ENCODE results near the gene THAP4. TPM values are rescaled to one million over a fixed set of nuclear protein-coding genes. Genes with fewer than 3 reads are reported as not detected.

THAP4 gene
- total RNA-seq, 1 experiment from 2014 or later, result 88.6 TPM

DNA sequence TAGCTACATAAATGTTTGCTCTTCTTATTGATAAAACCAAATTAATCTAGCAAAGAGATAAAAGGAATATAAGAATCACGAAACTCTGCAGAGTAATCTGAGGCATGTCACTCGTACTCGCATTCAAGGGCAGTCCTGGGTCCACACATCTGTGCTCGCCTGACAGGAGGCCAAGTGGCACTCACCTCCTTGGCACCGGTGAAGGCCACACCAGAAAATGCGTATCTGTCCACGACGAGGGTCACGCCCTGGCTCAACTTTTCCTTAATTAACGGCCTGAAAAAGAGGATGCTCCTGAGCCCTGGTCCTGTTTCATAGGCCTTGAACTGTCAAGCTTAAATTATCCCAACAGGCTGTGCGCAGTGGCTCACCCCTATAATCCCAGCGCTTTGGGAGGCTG is 43.1 kb upstream of the THAP4 start:
- Mint-ChIP-seq H3K4me1 (no peaks in the 10 kb centered on the region), H3K4me3 (no peak overlapping the region), H3K36me3 (peaks cover 69% of the 10 kb centered on the region), H3K27me3 (ENCODE audit: low read depth) (no peaks in the 10 kb centered on the region), H3K27ac (no peak overlapping the region), H3K9me3 (no peaks in the 10 kb centered on the region)
- TF ChIP-seq, protein P1, sequence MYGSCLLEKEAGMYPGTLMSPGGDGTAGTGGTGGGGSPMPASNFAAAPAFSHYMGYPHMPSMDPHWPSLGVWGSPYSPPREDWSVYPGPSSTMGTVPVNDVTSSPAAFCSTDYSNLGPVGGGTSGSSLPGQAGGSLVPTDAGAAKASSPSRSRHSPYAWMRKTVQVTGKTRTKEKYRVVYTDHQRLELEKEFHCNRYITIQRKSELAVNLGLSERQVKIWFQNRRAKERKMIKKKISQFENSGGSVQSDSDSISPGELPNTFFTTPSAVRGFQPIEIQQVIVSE (CRISPR knock-in tag; IDR thresholded peaks at IDR 0.05; ENCODE audit: borderline replicate concordance), result no peak
- TF ChIP-seq TP53 (CRISPR knock-in tag; IDR thresholded peaks at IDR 0.05) (no peak), FOXK1 (CRISPR knock-in tag; IDR thresholded peaks at IDR 0.05) (no peak), FOXP1 (CRISPR knock-in tag; IDR thresholded peaks at IDR 0.05; ENCODE audit: borderline replicate concordance) (no peak), SOX15 (CRISPR knock-in tag; IDR thresholded peaks at IDR 0.05) (no peak), CBFB (CRISPR knock-in tag; IDR thresholded peaks at IDR 0.05; ENCODE audit: low read depth) (no peak), SP1 (CRISPR knock-in tag; conservative IDR thresholded peaks at IDR 0.05) (no peak), ETV6 (CRISPR knock-in tag; IDR thresholded peaks at IDR 0.05) (no peak), NFYB (CRISPR knock-in tag; conservative IDR thresholded peaks at IDR 0.05; ENCODE audit: low read depth) (no peak), CREM (CRISPR knock-in tag; IDR thresholded peaks at IDR 0.05) (no peak), ZNF121 (CRISPR knock-in tag; IDR thresholded peaks at IDR 0.05) (no peak), NR1H2 (CRISPR knock-in tag; IDR thresholded peaks at IDR 0.05) (no peak), FOXJ3 (CRISPR knock-in tag; IDR thresholded peaks at IDR 0.05; ENCODE audit: borderline replicate concordance) (no peak)
- TF ChIP-seq, protein P2, sequence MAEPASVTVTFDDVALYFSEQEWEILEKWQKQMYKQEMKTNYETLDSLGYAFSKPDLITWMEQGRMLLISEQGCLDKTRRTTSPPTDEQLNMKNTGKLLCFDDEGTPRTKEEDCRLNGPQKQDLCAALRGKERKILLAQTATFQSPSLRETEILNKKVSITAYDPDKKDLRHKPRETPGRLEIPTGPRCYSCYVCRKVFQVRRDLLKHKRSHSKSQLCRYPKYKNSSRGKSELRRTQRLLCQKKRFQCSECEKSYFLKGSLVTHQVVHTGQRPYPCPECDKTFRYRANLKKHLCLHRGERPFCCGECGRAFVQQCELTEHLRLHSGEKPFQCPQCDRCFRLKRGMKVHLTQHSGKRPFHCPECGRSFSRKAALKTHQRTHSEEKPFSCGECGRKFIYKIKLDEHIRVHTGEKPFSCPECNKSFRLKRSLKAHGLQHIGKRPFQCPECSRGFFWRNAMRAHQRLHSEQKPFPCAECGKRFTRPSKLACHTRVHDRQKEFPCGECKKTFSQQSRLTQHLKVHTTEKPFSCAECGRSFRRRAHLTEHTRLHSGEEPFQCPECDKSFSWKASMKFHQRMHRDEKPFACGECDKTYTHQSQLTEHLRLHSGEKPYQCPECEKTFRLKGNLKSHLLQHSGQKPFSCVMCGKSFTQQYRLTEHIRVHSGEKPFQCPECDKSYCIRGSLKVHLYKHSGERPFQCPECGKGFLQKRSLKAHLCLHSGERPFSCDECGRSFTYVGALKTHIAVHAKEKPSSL (CRISPR knock-in tag; conservative IDR thresholded peaks at IDR 0.05), result no peak
- TF ChIP-seq, protein P3, sequence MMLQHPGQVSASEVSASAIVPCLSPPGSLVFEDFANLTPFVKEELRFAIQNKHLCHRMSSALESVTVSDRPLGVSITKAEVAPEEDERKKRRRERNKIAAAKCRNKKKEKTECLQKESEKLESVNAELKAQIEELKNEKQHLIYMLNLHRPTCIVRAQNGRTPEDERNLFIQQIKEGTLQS (CRISPR knock-in tag; conservative IDR thresholded peaks at IDR 0.05), result no peak
- TF ChIP-seq, protein P4, sequence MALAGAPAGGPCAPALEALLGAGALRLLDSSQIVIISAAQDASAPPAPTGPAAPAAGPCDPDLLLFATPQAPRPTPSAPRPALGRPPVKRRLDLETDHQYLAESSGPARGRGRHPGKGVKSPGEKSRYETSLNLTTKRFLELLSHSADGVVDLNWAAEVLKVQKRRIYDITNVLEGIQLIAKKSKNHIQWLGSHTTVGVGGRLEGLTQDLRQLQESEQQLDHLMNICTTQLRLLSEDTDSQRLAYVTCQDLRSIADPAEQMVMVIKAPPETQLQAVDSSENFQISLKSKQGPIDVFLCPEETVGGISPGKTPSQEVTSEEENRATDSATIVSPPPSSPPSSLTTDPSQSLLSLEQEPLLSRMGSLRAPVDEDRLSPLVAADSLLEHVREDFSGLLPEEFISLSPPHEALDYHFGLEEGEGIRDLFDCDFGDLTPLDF (CRISPR knock-in tag; IDR thresholded peaks at IDR 0.05), result no peak
- TF ChIP-seq, protein P5, sequence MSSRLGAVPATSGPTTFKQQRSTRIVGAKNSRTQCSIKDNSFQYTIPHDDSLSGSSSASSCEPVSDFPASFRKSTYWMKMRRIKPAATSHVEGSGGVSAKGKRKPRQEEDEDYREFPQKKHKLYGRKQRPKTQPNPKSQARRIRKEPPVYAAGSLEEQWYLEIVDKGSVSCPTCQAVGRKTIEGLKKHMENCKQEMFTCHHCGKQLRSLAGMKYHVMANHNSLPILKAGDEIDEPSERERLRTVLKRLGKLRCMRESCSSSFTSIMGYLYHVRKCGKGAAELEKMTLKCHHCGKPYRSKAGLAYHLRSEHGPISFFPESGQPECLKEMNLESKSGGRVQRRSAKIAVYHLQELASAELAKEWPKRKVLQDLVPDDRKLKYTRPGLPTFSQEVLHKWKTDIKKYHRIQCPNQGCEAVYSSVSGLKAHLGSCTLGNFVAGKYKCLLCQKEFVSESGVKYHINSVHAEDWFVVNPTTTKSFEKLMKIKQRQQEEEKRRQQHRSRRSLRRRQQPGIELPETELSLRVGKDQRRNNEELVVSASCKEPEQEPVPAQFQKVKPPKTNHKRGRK (CRISPR knock-in tag; IDR thresholded peaks at IDR 0.05; ENCODE audit: borderline replicate concordance), result no peak
- ChIA-PET POLR2A (interaction anchor here (0.6 kb wide), 1 partner anchor 13 kb away, joined by 4 read pairs; no protein-coding TSS in a partner anchor), CTCF (no interaction called here)
- ATAC-seq, result no peak
- no peak for DNase-seq (ENCODE audit: low spot score)

DNA sequence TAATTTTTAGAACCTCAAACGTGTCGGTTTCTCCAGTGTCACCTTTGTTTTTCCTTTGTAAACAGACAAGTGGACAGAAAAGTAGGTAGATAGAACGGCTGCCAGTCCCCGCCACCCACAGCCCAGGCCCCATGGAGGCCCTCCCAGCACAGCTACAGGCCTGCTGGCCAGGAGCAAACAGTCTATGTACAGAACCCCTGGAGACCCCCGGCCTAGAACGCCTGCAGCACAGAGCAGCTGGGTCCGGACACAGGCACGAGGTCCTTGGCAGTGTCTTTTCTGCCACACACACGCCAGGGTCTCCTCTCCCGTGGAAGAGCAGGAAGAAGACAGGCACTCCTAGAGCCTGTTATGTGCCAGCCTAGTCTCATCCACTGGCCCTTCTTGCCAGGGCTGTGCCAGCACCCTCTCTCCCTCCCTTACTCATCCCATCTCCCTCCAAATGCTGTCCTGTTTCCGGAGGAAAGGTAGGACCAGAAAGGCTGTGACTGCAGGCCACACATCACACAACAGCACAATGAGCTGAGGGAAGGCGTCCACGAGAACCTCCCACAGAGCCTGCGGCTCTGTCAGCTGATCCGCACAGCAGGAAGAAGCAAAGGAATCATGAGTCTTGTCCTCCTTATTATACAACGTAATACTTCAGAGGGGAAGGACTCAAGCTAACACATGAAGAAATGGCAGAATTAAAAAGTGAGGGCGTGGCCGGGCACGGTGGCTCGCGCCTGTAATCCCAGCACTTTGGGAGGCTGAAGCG is 42.0 kb upstream of the THAP4 start:
- Mint-ChIP-seq H3K4me3 (no peak overlapping the region), H3K27ac (no peak overlapping the region), H3K36me3 (peaks cover 62% of the 10 kb centered on the region), H3K27me3 (ENCODE audit: low read depth) (no peaks in the 10 kb centered on the region), H3K9me3 (no peaks in the 10 kb centered on the region), H3K4me1 (no peaks in the 10 kb centered on the region)
- ChIA-PET CTCF (no interaction called here), POLR2A (no interaction called here)
- no peak for DNase-seq (ENCODE audit: low spot score)
- no peak for ATAC-seq
- no peak for TF ChIP-seq FOXP1 (CRISPR knock-in tag; IDR thresholded peaks at IDR 0.05; ENCODE audit: borderline replicate concordance)
- TF ChIP-seq NFATC4 (CRISPR knock-in tag; IDR thresholded peaks at IDR 0.05), result no peak
- TF ChIP-seq, protein P6, sequence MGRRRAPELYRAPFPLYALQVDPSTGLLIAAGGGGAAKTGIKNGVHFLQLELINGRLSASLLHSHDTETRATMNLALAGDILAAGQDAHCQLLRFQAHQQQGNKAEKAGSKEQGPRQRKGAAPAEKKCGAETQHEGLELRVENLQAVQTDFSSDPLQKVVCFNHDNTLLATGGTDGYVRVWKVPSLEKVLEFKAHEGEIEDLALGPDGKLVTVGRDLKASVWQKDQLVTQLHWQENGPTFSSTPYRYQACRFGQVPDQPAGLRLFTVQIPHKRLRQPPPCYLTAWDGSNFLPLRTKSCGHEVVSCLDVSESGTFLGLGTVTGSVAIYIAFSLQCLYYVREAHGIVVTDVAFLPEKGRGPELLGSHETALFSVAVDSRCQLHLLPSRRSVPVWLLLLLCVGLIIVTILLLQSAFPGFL (CRISPR knock-in tag; IDR thresholded peaks at IDR 0.05; ENCODE audit: borderline replicate concordance), result no peak
- TF ChIP-seq, protein P7, sequence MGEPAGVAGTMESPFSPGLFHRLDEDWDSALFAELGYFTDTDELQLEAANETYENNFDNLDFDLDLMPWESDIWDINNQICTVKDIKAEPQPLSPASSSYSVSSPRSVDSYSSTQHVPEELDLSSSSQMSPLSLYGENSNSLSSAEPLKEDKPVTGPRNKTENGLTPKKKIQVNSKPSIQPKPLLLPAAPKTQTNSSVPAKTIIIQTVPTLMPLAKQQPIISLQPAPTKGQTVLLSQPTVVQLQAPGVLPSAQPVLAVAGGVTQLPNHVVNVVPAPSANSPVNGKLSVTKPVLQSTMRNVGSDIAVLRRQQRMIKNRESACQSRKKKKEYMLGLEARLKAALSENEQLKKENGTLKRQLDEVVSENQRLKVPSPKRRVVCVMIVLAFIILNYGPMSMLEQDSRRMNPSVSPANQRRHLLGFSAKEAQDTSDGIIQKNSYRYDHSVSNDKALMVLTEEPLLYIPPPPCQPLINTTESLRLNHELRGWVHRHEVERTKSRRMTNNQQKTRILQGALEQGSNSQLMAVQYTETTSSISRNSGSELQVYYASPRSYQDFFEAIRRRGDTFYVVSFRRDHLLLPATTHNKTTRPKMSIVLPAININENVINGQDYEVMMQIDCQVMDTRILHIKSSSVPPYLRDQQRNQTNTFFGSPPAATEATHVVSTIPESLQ (CRISPR knock-in tag; IDR thresholded peaks at IDR 0.05), result no peak
- TF ChIP-seq, protein P8, sequence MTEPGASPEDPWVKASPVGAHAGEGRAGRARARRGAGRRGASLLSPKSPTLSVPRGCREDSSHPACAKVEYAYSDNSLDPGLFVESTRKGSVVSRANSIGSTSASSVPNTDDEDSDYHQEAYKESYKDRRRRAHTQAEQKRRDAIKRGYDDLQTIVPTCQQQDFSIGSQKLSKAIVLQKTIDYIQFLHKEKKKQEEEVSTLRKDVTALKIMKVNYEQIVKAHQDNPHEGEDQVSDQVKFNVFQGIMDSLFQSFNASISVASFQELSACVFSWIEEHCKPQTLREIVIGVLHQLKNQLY (CRISPR knock-in tag; IDR thresholded peaks at IDR 0.05), result no peak
- TF ChIP-seq ZNF317 (CRISPR knock-in tag; IDR thresholded peaks at IDR 0.05; ENCODE audit: borderline replicate concordance, low read depth), result no peak
- TF ChIP-seq CREB1 (CRISPR knock-in tag; IDR thresholded peaks at IDR 0.05), result no peak
- no peak for TF ChIP-seq OVOL2 (CRISPR knock-in tag; IDR thresholded peaks at IDR 0.05; ENCODE audit: borderline replicate concordance)
- no peak for TF ChIP-seq ZNF263 (CRISPR knock-in tag; IDR thresholded peaks at IDR 0.05; ENCODE audit: low read depth)
- TF ChIP-seq GABPB1 (CRISPR knock-in tag; IDR thresholded peaks at IDR 0.05), result no peak

Data from WTC11 (cell line).